ENCODE measurements around the gene PARD3B. TPM values are rescaled to one million over a fixed set of nuclear protein-coding genes. Genes with fewer than 3 reads are reported as not detected.

Gene PARD3B
- total and polyA plus RNA-seq, 2 of the 4 experiments (the other 2 are of a cell fraction): 3.3 to 15.6 TPM

- Histone ChIP-seq H2BK15ac (ENCODE audit: low read depth, low read length) (no peak overlapping the region), H3K36me3 (ENCODE audit: control insufficient read depth, insufficient read depth, low read length) (no peaks in the 10 kb centered on the region), H4K5ac (ENCODE audit: low read depth, low read length) (no peak overlapping the region), H2AK9ac (replicated peaks; ENCODE audit: low read depth, low read length, poor library complexity) (no peak overlapping the region), H3K9ac (ENCODE audit: low read depth, low read length) (no peak overlapping the region), H3K23ac (ENCODE audit: low read depth, low read length) (no peak overlapping the region), H3K18ac (ENCODE audit: low read depth, low read length) (no peak overlapping the region), H3K79me1 (ENCODE audit: low read depth in 1 of 2, low read length in 2 of 2) (no peaks in the 10 kb centered on the region), H3K4me2 (ENCODE audit: low read depth, low read length) (no peak overlapping the region), H2BK5ac (ENCODE audit: low read depth, low read length, poor library complexity, severe bottlenecking) (no peak overlapping the region), H2BK20ac (ENCODE audit: low read depth, low read length) (no peak overlapping the region), H4K20me1 (ENCODE audit: insufficient read depth, low read length) (no peaks in the 10 kb centered on the region), H3K56ac (ENCODE audit: extremely low read depth, insufficient read depth, low read length) (no peak overlapping the region), H3K4me3 (ENCODE audit: insufficient read depth, low read depth, low read length) (no peak overlapping the region), H3K27me3 (ENCODE audit: control insufficient read depth, insufficient read depth, low read length) (no peaks in the 10 kb centered on the region), H3K14ac (replicated peaks; ENCODE audit: low read depth, low read length) (no peak overlapping the region), H4K8ac (ENCODE audit: low read depth in 2 of 2, low read length in 2 of 2) (no peak overlapping the region), H4K91ac (ENCODE audit: insufficient read depth, low read depth, low read length) (no peak overlapping the region), H3K9me1 (ENCODE audit: insufficient read depth, low read length) (no peaks in the 10 kb centered on the region), H2AFZ (replicated peaks; ENCODE audit: low read length, poor library complexity) (no peak overlapping the region), H2AK5ac (ENCODE audit: low read depth, low read length) (no peak overlapping the region), H3K4me1 (ENCODE audit: control insufficient read depth, insufficient read depth, low read length) (no peaks in the 10 kb centered on the region), H3K4ac (ENCODE audit: low read depth, low read length) (no peak overlapping the region), H3K27ac (ENCODE audit: insufficient read depth, low read length) (no peak overlapping the region), H2BK120ac (ENCODE audit: low read depth, low read length) (no peak overlapping the region), H3K9me3 (ENCODE audit: control insufficient read depth, insufficient read depth, low read length) (no peaks in the 10 kb centered on the region)
- dilution Hi-C loops (cut with HindIII; ENCODE audit: low sequenced_read_pairs, unreplicated experiment): no loop called here
- no peak for TF ChIP-seq MAZ (IDR thresholded peaks at IDR 0.05; ENCODE audit: borderline replicate concordance, low read depth, low read length)
- no peak for TF ChIP-seq NFE2L2 (IDR thresholded peaks at IDR 0.05; ENCODE audit: low read depth, low read length)
- TF ChIP-seq FOS (IDR thresholded peaks at IDR 0.05; ENCODE audit: low read depth, low read length): no peak
- no peak for TF ChIP-seq SMC3 (IDR thresholded peaks at IDR 0.05; ENCODE audit: low read depth, low read length)
- no peak for TF ChIP-seq RCOR1 (IDR thresholded peaks at IDR 0.05; ENCODE audit: insufficient replicate concordance, low read length)
- POLR2A ChIA-PET (ENCODE audit: unreplicated experiment): no interaction called here
- BruUV-seq (replicated peaks): no TSS peak
- intact Hi-C loops (cut with micrococcal nuclease): no loop called here
- DNase-seq (no peak), ATAC-seq (ENCODE audit: low read depth) (no peak)
- 60% methylated on average over 2 of the region's 3 CpGs; no CpG with 5 or more reads in 1 of the 2 experiments for WGBS, 2 experiments (ENCODE audit: extremely low coverage in 2 of 2, insufficient read length in 1 of 2)
- CTCF ChIA-PET: interaction anchor here (0.5 to 0.6 kb wide), 2 partner anchors 16 to 186 kb away, joined by 3 read pairs; no protein-coding TSS in a partner anchor
- in situ Hi-C loops (cut with MboI; ENCODE audit: low sequenced_read_pairs): no loop called here
Measured at GRCh38 chr2:205465791-205466190, 920.5 kb downstream of the PARD3B start.
